ENCODE measurements around the gene CYTH4.

GRCh38 chr22:37356922-37357321 lies 74.6 kb downstream of the CYTH4 start:
- TF ChIP-seq, protein P1, sequence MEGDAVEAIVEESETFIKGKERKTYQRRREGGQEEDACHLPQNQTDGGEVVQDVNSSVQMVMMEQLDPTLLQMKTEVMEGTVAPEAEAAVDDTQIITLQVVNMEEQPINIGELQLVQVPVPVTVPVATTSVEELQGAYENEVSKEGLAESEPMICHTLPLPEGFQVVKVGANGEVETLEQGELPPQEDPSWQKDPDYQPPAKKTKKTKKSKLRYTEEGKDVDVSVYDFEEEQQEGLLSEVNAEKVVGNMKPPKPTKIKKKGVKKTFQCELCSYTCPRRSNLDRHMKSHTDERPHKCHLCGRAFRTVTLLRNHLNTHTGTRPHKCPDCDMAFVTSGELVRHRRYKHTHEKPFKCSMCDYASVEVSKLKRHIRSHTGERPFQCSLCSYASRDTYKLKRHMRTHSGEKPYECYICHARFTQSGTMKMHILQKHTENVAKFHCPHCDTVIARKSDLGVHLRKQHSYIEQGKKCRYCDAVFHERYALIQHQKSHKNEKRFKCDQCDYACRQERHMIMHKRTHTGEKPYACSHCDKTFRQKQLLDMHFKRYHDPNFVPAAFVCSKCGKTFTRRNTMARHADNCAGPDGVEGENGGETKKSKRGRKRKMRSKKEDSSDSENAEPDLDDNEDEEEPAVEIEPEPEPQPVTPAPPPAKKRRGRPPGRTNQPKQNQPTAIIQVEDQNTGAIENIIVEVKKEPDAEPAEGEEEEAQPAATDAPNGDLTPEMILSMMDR (IDR thresholded peaks at IDR 0.05; ENCODE audit: poor library complexity, severe bottlenecking), result no peak
- TF ChIP-seq EZH2 (IDR thresholded peaks at IDR 0.05; ENCODE audit: borderline replicate concordance, insufficient read depth, low read length, poor library complexity, severe bottlenecking) (no peak), SMC3 (conservative IDR thresholded peaks at IDR 0.05; ENCODE audit: poor library complexity) (no peak), MXI1 (conservative IDR thresholded peaks at IDR 0.05; ENCODE audit: poor library complexity, severe bottlenecking) (no peak)

Measured in neural cell (in vitro differentiated cells).